Bronchial epithelial cell (primary cell): ENCODE results near the gene TSPAN13. TPM values are rescaled to one million over a fixed set of nuclear protein-coding genes. Genes with fewer than 3 reads are reported as not detected.

Experiments
- DNase-seq: peaks from one replicate; pipeline ENCODE4 v3.0.0-alpha.2; 2010; ENCODE audit warnings: low read depth
- FAIRE-seq: peaks from 2 replicates; lab custom pipeline; 2011; peaks lifted over from hg19 to GRCh38; lab: Jason Lieb, UNC
- H3K27me3 ChIP-seq: 2 replicates; pipeline ENCODE4 v1.5.1; 2011; ENCODE audit warnings: low read length; ENCODE audit not compliant: control insufficient read depth, insufficient read depth
- H3K36me3 ChIP-seq: 2 replicates; pipeline ENCODE4 v1.5.1; 2011; ENCODE audit warnings: low read length; ENCODE audit not compliant: control insufficient read depth, insufficient read depth
- H3K4me3 ChIP-seq: 2 replicates; pipeline ENCODE4 v1.5.1; 2011; ENCODE audit warnings: mild to moderate bottlenecking, low read depth, low read length, control low read depth
- CTCF ChIP-seq: IDR thresholded peaks from 2 replicates; pipeline ENCODE4 v1.5.1; 2011; ENCODE audit warnings: mild to moderate bottlenecking, moderate library complexity, low read length, control low read depth, inconsistent platforms; ENCODE audit not compliant: insufficient read depth, severe bottlenecking
- total RNA-seq: library from RNA; depleted of rRNA; stranded (reverse); fragments of >200 nt; gene quantifications from 2 replicates; pipeline ENCODE4 v1.2.1, GENCODE V29; 2014

Gene TSPAN13
- total RNA-seq, 1 donor from 2014 or later = 41.6 TPM

- no peaks in the 10 kb centered on the region for H3K27me3 ChIP-seq
- FAIRE-seq (no peak), DNase-seq (peak; percentile 59)
- no peak for TF ChIP-seq CTCF
- H3K4me3 ChIP-seq = no peak overlapping the region
- H3K36me3 ChIP-seq = no peaks in the 10 kb centered on the region
Observed at GRCh38 chr7:16826060-16826459, 72.5 kb downstream of the TSPAN13 start.

- no peak for TF ChIP-seq CTCF
- no peak for DNase-seq
- no peak for FAIRE-seq
- Histone ChIP-seq H3K36me3 (no peaks in the 10 kb centered on the region), H3K4me3 (no peak overlapping the region), H3K27me3 (no peaks in the 10 kb centered on the region)
Observed at GRCh38 chr7:16833373-16833772, 79.8 kb downstream of the TSPAN13 start.

Other genes starting within 250 kb of the TSPAN13 start
- not detected in 2 replicates for gene LRRC72, start 226.9 kb upstream of the TSPAN13 start, total RNA-seq
- 5.5 and 9.5 TPM in 2 replicates for gene ANKMY2, start 108.0 kb upstream of the TSPAN13 start, total RNA-seq
- 61.8 and 91.4 TPM in 2 replicates for gene BZW2, start 107.6 kb upstream of the TSPAN13 start, total RNA-seq
- 118 and 163 TPM in 2 replicates for gene AGR2, start 51.2 kb downstream of the TSPAN13 start, total RNA-seq
- gene AGR3, start 128.2 kb downstream of the TSPAN13 start, total RNA-seq = not detected in 2 replicates